HEK293T (cell line): ENCODE data around the gene VDR.

Experiments
- CTCF ChIA-PET: fragments of 350-600 bp; formaldehyde crosslinking; extraction: SDS; loops from one replicate; lab custom pipeline; 2021; ENCODE audit warnings: antibody characterized with exemption, inconsistent platforms; lab: Yijun Ruan, JAX
- POLR2A ChIA-PET: fragments of 350-600 bp; formaldehyde crosslinking; extraction: SDS; loops from one replicate; lab custom pipeline; 2020; ENCODE audit warnings: antibody characterized with exemption, inconsistent platforms; lab: Yijun Ruan, JAX
- DNase-seq: peaks from one replicate; pipeline ENCODE4 v3.0.0; 2012; ENCODE audit warnings: mixed read lengths; ENCODE audit errors: extremely low spot score
- ARNT ChIP-seq: fragments of 450-650 bp; IDR thresholded peaks from 2 replicates; pipeline ENCODE4 v1.6.1; 2017; ENCODE audit warnings: mild to moderate bottlenecking
- BHLHE40 ChIP-seq: fragments of 450-650 bp; IDR thresholded peaks from 2 replicates; pipeline ENCODE4 v1.6.1; 2016; ENCODE audit warnings: mild to moderate bottlenecking, moderate library complexity, borderline replicate concordance
- CTBP1 ChIP-seq: fragments of 450-650 bp; IDR thresholded peaks from 2 replicates; pipeline ENCODE4 v1.6.1; 2016; ENCODE audit warnings: borderline replicate concordance
- ELF4 ChIP-seq: fragments of 450-650 bp; IDR thresholded peaks from 2 replicates; pipeline ENCODE4 v1.6.1; 2017; ENCODE audit warnings: antibody characterized with exemption
- FOXA1 ChIP-seq: fragments of 450-650 bp; IDR thresholded peaks from 2 replicates; pipeline ENCODE4 v1.6.1; 2016; ENCODE audit warnings: mild to moderate bottlenecking
- FOXK2 ChIP-seq: fragments of 450-650 bp; IDR thresholded peaks from 2 replicates; pipeline ENCODE4 v1.6.1; 2016; ENCODE audit warnings: mild to moderate bottlenecking
- FOXM1 ChIP-seq: fragments of 450-650 bp; IDR thresholded peaks from 2 replicates; pipeline ENCODE4 v1.6.1; 2017; ENCODE audit warnings: mild to moderate bottlenecking, borderline replicate concordance
- HDGF ChIP-seq: fragments of 450-650 bp; IDR thresholded peaks from 2 replicates; pipeline ENCODE4 v1.6.1; 2017; ENCODE audit warnings: antibody characterized with exemption, borderline replicate concordance
- L3MBTL2 ChIP-seq: fragments of 450-650 bp; conservative IDR thresholded peaks from 2 replicates; pipeline ENCODE4 v1.6.1; 2016; ENCODE audit warnings: mild to moderate bottlenecking
- LEF1 ChIP-seq: fragments of 450-650 bp; IDR thresholded peaks from 2 replicates; pipeline ENCODE4 v1.6.1; 2017; ENCODE audit warnings: mild to moderate bottlenecking, borderline replicate concordance
- NFRKB ChIP-seq: fragments of 450-650 bp; IDR thresholded peaks from 2 replicates; pipeline ENCODE4 v1.6.1; 2016; ENCODE audit warnings: mild to moderate bottlenecking, moderate library complexity
- PKNOX1 ChIP-seq: fragments of 450-650 bp; IDR thresholded peaks from 2 replicates; pipeline ENCODE4 v1.6.1; 2016
- SP1 ChIP-seq: fragments of 450-650 bp; IDR thresholded peaks from 2 replicates; pipeline ENCODE4 v1.6.1; 2017
- SUZ12 ChIP-seq: fragments of 450-650 bp; IDR thresholded peaks from 2 replicates; pipeline ENCODE4 v1.6.1; 2016; ENCODE audit warnings: mild to moderate bottlenecking
- TARDBP ChIP-seq: fragments of 450-650 bp; IDR thresholded peaks from 2 replicates; pipeline ENCODE4 v1.6.1; 2016
- ZNF384 ChIP-seq: fragments of 450-650 bp; IDR thresholded peaks from 2 replicates; pipeline ENCODE4 v1.6.1; 2016

Gene VDR

GRCh38 chr12:47904713-47905709 is at the start of gene VDR:
Gene VDR, minus strand, starts transcription at chr12:47904994. Its CDS starts 25,881 bp downstream, at chr12:47879113.
- DNase-seq, result peak; percentile 96
- CTCF ChIA-PET, result interaction anchor here (0.6 to 1.7 kb wide), 5 partner anchors 42 to 87 kb away, joined by 3 to 7 read pairs (median 3); no protein-coding TSS in a partner anchor

GRCh38 chr12:47954058-47954457 is 49.3 kb upstream of the VDR start:
- TF ChIP-seq ZNF384, result no peak
- no peak for TF ChIP-seq SUZ12
- no peak for TF ChIP-seq L3MBTL2
- no peak for TF ChIP-seq CTBP1
- TF ChIP-seq ARNT, result no peak
- no peak for TF ChIP-seq NFRKB
- TF ChIP-seq FOXA1, result no peak
- no peak for TF ChIP-seq FOXK2
- DNase-seq, result no peak
- ChIA-PET CTCF (interaction anchor here (2.2 kb wide), 1 partner anchor 9 kb away, joined by 9 read pairs; the partner anchor contains the start of gene TMEM106C), POLR2A (interaction anchor here (1.8 kb wide), 1 partner anchor 10 kb away, joined by 7 read pairs; the partner anchor contains the start of gene TMEM106C)

More at GRCh38 chr12:47904713-47905709, at the start of gene VDR:
- TF ChIP-seq L3MBTL2, result peak; percentile 90
- no peak for TF ChIP-seq FOXM1
- TF ChIP-seq ARNT, result no peak
- no peak for TF ChIP-seq BHLHE40
- no peak for TF ChIP-seq SUZ12
- POLR2A ChIA-PET, result interaction anchor here (0.6 to 1.4 kb wide), 20 partner anchors 8 to 266 kb away, joined by 3 to 11 read pairs (median 3); partner anchors contain the start of gene TMEM106C

GRCh38 chr12:47950856-47951468 is 46.2 kb upstream of the VDR start:
- ChIA-PET CTCF (interaction anchor here (0.6 to 2.3 kb wide), 3 partner anchors 9 to 95 kb away, joined by 3 to 10 read pairs (median 4); no protein-coding TSS in a partner anchor), POLR2A (interaction anchor here (1.7 kb wide), 1 partner anchor 12 kb away, joined by 5 read pairs; the partner anchor contains the start of gene TMEM106C)
- no peak for TF ChIP-seq FOXA1
- TF ChIP-seq NFRKB, result no peak
- no peak for TF ChIP-seq HDGF
- TF ChIP-seq SP1, result no peak
- no peak for TF ChIP-seq ZNF384
- TF ChIP-seq PKNOX1, result no peak
- no peak for TF ChIP-seq ELF4
- DNase-seq, result no peak

- TF ChIP-seq TARDBP (no peak), FOXM1 (no peak), FOXA1 (no peak), SUZ12 (no peak), CTBP1 (no peak), SP1 (no peak), ZNF384 (no peak), PKNOX1 (no peak), ELF4 (no peak), BHLHE40 (no peak), HDGF (no peak), L3MBTL2 (no peak), LEF1 (no peak), ARNT (no peak), FOXK2 (no peak), NFRKB (no peak)
- ChIA-PET POLR2A (interaction anchor here (0.9 to 1.0 kb wide), 2 partner anchors 45 to 49 kb away, joined by 3 to 5 read pairs; partner anchors contain the start of gene VDR), CTCF (interaction anchor here (0.6 to 2.3 kb wide), 14 partner anchors 8 to 1646 kb away, joined by 3 to 10 read pairs (median 4); partner anchors contain the start of genes TMEM106C and VDR)
- DNase-seq, result peak; percentile 90
Observed at GRCh38 chr12:47949441-47950341, 44.9 kb upstream of the VDR start.

- no peak for DNase-seq
- no peak for TF ChIP-seq HDGF
- TF ChIP-seq TARDBP, result no peak
- TF ChIP-seq BHLHE40, result no peak
- POLR2A ChIA-PET, result interaction anchor here (2.2 kb wide), 1 partner anchor 42 kb away, joined by 7 read pairs; the partner anchor contains the start of gene VDR
- CTCF ChIA-PET, result interaction anchor here (1.2 kb wide), 1 partner anchor 43 kb away, joined by 4 read pairs; the partner anchor contains the start of gene VDR
Observed at GRCh38 chr12:47947341-47947740, 42.5 kb upstream of the VDR start.
